NOMO-1 treated with DMSO at 0.1 percent for 48 hours (cell line): ENCODE measurements around the gene CREG1.
"Not testable (repeated sequence)": the region's sequence is repeated elsewhere in the genome, so short reads cannot be mapped to it uniquely, and the experiment has no call there.

Experiments
- DNase-seq: peaks from one replicate; lab custom pipeline; 2025; ENCODE audit not compliant: unreplicated experiment; lab: John Stamatoyannopoulos, UW

CREG1 gene

GRCh38 chr1:167564612-167565270 lies 11.2 kb upstream of the CREG1 start:
- DNase-seq: peak; percentile 49

GRCh38 chr1:167563579-167564246 lies 10.2 kb upstream of the CREG1 start:
- peak; percentile 95 for DNase-seq

GRCh38 chr1:167562702-167563101 lies 9.1 kb upstream of the CREG1 start:
- peak; percentile 37 for DNase-seq

GRCh38 chr1:167561753-167562152 lies 8.2 kb upstream of the CREG1 start:
- peak; percentile 35 for DNase-seq

- DNase-seq: peak; percentile 74
Measured at GRCh38 chr1:167555971-167556714, 2.6 kb upstream of the CREG1 start.

- DNase-seq: not testable (repeated sequence)
Measured at GRCh38 chr1:167555072-167555471, 1.5 kb upstream of the CREG1 start.

GRCh38 chr1:167554028-167554779 lies 642 bp upstream of the CREG1 start:
- DNase-seq: peak; percentile 46

GRCh38 chr1:167551362-167551761 lies 2.2 kb downstream of the CREG1 start:
- DNase-seq: peak; percentile 70

GRCh38 chr1:167548059-167548932 lies 5.3 kb downstream of the CREG1 start:
- DNase-seq: peak; percentile 92

GRCh38 chr1:167546935-167547334 lies 6.6 kb downstream of the CREG1 start:
- no peak for DNase-seq

- DNase-seq: no peak
Measured at GRCh38 chr1:167545349-167545748, 8.2 kb downstream of the CREG1 start.

GRCh38 chr1:167544447-167545093 lies 9.0 kb downstream of the CREG1 start:
- no peak for DNase-seq

- no peak for DNase-seq
Measured at GRCh38 chr1:167543199-167543990, 10.2 kb downstream of the CREG1 start.

- peak; percentile 74 for DNase-seq
Measured at GRCh38 chr1:167542109-167543032, 11.2 kb downstream of the CREG1 start.

GRCh38 chr1:167541610-167542009 lies 12.0 kb downstream of the CREG1 start:
- no peak for DNase-seq

- no peak for DNase-seq
Measured at GRCh38 chr1:167541003-167541402, 12.6 kb downstream of the CREG1 start.

GRCh38 chr1:167538657-167539056 lies 14.9 kb downstream of the CREG1 start:
- DNase-seq: no peak

GRCh38 chr1:167533851-167534300 lies 19.7 kb downstream of the CREG1 start:
- DNase-seq: peak; percentile 43
